Stimulated activated CD4-positive, alpha-beta T cell treated with anti-CD3 and anti-CD28 coated beads, Interleukin-12 subunit alpha, Interleukin-12 subunit beta, amount 100 ng/mL, for 24 hours (primary cell): ENCODE measurements around the gene ITGA8.

Source experiments
- DNase-seq, 2 experiments: peaks; one replicate each; pipeline ENCODE4 v3.0.0-alpha.2; 2020; ENCODE audit warnings: low read depth in 2 of 2

The ITGA8 gene

DNA sequence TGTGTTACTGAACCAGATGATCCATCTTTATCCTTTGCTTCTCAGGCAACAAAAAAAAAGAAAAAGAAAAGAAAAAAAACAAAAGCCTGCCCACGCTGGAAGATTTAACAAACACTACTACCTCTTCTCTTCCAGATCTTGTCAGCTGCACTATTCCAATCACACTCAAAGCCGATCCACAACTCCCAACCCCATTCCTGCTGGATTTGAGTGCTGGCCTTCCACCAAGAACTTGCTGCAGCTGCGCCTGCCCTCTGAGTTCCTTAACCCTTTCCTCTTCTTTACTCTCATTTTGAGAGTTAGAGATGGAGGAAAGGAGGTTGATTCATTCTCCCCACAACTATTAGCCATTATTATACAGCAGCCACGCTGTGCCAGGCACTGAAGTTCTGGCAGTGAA is 16.0 kb upstream of the ITGA8 start:
- no peak for DNase-seq

GRCh38 chr10:15730341-15730740 is 10.6 kb upstream of the ITGA8 start:
- no peak for DNase-seq

DNA sequence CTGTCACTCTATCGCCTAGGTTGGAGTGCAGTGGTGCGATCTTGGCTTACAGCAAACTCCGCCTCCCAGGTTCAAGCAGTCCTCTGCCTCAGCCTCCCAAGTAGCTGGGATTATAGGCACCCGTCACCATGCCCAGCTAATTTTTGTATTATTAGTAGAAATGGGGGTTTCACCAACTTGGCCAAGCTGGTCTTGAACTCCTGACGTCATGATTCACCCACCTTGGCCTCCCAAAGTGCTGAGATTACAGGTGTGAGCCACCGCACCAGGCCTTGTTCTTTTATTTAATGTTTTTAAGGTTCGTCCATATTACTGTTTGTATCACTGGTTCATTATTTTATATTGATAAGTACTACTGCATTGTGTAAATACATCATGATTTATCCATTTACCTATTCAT is 10.2 kb upstream of the ITGA8 start:
- no peak for DNase-seq

- no peak for DNase-seq
These were observed 6.3 kb upstream of the ITGA8 start for GRCh38 chr10:15726042-15726441.

DNA sequence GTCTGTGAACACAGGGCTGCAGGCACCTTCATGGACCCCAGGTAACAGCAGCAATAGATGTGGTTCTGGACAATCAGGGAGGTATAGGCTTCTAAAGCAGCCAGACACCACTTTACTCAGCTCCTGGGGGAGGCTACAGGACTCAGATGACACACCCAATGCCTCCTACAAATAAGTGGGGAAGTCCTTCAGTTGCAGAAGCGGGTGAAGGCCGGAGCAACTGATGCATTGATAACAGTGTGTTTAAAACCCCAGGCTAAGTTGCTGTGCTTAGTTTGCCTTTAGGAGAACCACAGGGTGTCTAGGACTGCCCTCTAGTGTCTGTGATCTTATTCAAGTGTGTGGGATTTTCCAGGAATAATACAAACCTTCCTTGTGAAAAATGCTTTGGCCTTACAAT is 5.9 kb upstream of the ITGA8 start:
- DNase-seq, result no peak

GRCh38 chr10:15724683-15725082 is 5.0 kb upstream of the ITGA8 start:
- DNase-seq, result no peak

DNA sequence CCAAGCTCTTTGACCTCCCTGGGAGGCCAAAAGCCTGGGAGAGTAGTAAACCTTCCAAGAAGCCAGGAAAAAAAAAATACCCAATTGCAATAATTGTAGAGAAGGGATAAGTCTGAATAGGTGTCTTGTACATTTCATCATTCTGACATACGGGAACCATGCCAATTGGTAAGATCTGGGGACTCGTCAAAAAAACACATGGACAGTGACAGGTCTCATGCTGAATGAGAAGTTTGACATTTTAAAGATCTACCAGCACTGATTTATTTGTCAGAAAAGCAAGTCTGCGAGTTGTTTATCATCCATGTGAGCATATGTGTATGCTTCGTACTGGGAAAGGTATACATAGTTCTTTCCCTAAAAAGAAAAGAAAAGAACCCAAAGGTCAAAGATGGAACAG is 4.1 kb upstream of the ITGA8 start:
- DNase-seq, result no peak

GRCh38 chr10:15720635-15721287 is 1.0 kb upstream of the ITGA8 start:
- no peak for DNase-seq

DNA sequence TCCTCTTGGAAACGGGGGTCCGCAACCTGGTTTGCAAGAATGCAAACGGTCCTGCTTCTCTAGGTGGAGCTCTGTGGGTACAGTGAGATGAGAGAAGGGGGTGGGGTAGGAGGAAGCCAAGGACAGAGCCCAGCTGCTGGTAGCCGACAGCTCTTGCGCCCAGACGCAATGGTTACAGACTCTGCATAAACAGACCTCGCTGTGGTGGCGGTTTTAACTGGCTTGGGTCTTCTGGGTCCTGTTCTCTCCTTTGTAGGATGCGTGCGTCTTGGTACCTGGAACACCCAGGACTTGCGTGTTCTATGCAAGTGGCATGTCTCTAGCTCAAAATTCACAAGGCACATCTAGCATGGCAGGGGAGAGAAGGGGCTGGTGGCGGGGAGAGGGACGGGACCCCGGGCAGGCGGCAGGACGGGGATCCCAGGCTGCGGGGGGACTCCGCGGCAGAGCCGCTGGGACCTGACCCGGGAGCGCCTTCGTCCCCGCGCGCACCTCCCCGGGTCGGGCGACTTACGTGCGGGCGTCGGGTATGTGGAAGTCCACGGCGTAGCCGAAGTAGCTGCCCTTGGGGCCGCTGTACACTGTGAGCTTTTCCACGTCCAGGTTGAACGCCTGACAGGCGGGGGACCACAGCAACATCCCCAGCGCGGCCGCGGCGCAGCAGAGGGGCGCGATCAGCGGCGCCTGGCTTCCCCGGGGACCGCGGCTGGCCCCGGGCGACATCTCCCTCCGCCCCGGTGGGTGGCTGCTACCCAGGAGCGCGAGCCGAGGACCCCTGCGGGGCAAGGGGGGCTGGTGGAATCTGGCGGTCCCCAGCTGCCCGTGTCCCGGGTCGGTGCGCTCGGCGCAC is 448 bp downstream of the ITGA8 start:
- DNase-seq, result no peak

DNA sequence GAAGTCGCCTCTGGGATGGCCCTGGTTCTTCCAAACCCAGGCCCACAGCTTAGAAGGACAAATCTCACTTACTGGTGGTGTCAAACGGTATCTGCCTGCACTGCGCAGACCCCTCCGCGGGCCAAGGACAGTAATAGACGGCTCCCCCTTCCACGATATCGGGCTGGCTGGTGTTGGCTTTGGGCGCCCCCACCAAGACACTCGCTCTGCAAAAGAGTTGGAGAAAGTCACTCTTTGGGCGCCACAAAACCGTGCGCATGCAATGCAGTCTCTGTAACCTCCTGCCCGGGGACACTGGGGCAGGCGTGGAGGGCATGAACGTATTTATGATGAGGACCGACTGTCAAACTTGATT is 1.1 kb downstream of the ITGA8 start:
- no peak for DNase-seq

DNA sequence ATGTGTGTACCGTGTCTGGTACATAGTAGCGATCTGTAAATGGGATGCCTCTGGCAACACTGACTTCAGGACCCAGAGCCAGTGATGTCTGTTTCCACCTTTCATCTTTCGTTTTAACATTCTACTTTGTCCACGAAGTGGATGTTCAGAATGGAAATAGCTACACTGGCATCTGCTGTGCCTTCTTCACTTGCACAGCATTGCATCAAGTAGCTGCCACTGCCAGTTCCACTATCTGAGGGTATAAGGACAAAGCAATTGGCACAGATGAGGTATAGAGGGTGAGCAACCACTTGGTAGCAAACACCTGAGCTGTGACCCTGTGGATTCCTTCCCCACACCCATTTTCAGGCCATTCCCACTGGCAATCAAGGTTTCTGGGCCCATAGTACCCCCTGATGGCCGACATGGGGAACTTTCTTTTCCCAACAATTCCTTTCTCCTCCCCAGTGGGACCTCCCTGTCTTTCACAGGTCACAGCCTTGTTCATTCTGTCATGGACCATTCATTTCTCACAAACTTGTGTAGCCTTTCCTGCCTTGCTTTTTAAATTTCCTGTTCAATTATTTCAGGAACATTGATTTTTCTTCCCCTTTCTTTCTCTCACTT is 4.0 kb downstream of the ITGA8 start:
- DNase-seq, result no peak

DNA sequence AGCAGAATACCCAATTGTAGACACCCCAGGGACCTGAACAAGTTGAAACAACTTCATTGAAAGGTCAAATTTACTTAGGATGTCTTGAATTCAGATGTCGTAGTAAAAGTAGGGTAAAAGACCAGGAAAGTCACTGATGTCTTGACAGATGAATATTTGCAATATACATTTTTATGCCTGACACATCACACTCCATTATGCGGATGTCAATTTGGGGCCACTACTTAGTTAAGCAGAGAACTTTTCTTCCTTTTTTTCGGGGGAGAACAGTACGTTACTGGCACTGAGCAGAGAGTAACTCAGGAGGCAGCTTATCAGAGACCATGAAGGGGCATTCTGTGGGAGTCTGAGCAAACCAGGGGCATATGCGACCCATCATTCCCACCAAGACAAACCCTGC is 4.9 kb downstream of the ITGA8 start:
- DNase-seq, result no peak

GRCh38 chr10:15712883-15713282 is 6.8 kb downstream of the ITGA8 start:
- no peak for DNase-seq

DNA sequence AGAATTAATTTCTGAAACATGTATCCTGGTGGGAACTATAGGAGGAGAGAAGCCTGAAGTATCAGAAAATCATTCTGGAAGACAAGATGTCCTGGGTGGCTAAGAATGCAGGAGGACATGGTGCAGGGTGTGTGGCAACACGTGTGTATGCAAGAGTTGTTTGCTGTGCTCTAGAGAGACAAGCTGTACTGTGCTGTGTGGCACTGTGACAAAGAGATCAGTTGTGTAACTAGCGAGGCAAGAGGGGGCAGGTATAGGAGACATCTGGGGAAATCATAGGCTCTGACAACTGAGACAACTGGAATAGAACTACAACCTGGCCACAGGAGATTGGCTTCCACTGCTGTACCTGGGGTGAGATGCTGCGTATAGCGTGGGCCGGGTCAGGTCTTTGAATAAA is 9.3 kb downstream of the ITGA8 start:
- no peak for DNase-seq

- DNase-seq, result no peak
These were observed 14.4 kb downstream of the ITGA8 start for GRCh38 chr10:15705298-15705697.

DNA sequence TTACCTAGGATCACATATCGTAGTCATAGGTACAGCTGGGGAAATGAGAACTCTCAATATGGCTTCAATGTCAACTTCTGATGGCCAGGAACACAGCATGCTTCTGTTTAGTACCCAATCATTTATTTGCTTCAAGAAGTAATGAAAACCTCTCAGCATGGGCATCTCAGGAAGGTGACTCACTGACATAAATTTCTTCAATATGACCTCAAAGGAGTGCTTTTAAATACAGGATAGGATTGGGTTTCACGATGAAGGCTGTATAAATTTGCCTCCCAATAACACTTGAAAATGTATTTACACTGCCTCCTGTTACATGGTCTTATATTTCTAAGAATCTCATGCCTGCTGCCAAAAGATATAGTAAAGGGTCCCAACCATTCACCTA is 15.1 kb downstream of the ITGA8 start:
- DNase-seq, result no peak

- no peak for DNase-seq
These were observed 15.7 kb downstream of the ITGA8 start for GRCh38 chr10:15703944-15704580.

- DNase-seq, result no peak
These were observed 16.4 kb downstream of the ITGA8 start for GRCh38 chr10:15703151-15703880.

GRCh38 chr10:15700078-15700674 is 19.5 kb downstream of the ITGA8 start:
- DNase-seq, result no peak

DNA sequence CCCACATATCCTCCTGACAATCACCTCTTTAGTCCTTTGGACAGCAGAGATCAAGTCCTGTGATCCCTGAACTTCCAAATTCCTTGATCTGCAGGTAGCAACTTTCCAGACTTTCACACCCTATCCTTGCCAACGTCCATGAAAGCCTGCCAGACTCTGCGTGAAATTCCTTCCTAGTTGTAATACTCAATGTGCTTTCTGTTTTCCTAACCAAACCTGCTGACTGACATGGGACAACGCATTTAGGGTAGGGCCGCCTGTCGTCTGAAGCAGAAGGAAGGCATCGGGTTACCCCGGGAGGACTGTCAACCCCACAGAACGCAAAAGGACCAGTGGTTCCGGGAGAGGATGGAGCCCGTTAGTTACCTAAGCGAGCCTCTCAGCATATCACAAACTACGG is 23.9 kb downstream of the ITGA8 start:
- no peak for DNase-seq

GRCh38 chr10:15690031-15690430 is 29.7 kb downstream of the ITGA8 start:
- no peak for DNase-seq

GRCh38 chr10:15684768-15685167 is 35.0 kb downstream of the ITGA8 start:
- no peak for DNase-seq
